ENCODE data around the gene PODXL2.
"Not testable (repeated sequence)": the region's sequence is repeated elsewhere in the genome, so short reads cannot be mapped to it uniquely, and the experiment has no call there.

Gene PODXL2

GRCh38 chr3:127604035-127604434 is 24.9 kb upstream of the PODXL2 start:
- TF ChIP-seq MAX (IDR thresholded peaks at IDR 0.05; ENCODE audit: low read depth, low read length): no peak
- no peak for TF ChIP-seq POLR2A (IDR thresholded peaks at IDR 0.05; ENCODE audit: extremely low read depth, insufficient read length)
- no peak for TF ChIP-seq CTCF (IDR thresholded peaks at IDR 0.05; ENCODE audit: low read depth, low read length)
- no peak for TF ChIP-seq MYC (IDR thresholded peaks at IDR 0.05; ENCODE audit: low read depth, low read length)
- DNase-seq (ENCODE audit: low read depth): no peak
- H3K4me3 ChIP-seq (ENCODE audit: low read depth, low read length): no peak overlapping the region

- no peak overlapping the region for H3K4me3 ChIP-seq (ENCODE audit: low read depth, low read length)
- DNase-seq (ENCODE audit: low read depth): no peak
- TF ChIP-seq POLR2A (IDR thresholded peaks at IDR 0.05; ENCODE audit: extremely low read depth, insufficient read length) (no peak), MYC (IDR thresholded peaks at IDR 0.05; ENCODE audit: low read depth, low read length) (no peak), MAX (IDR thresholded peaks at IDR 0.05; ENCODE audit: low read depth, low read length) (no peak), CTCF (IDR thresholded peaks at IDR 0.05; ENCODE audit: low read depth, low read length) (no peak)
These were observed 24.3 kb upstream of the PODXL2 start for GRCh38 chr3:127604546-127605165.

- not testable (repeated sequence) for H3K4me3 ChIP-seq (ENCODE audit: low read depth, low read length); DNase-seq (ENCODE audit: low read depth)
These were observed 23.4 kb upstream of the PODXL2 start for GRCh38 chr3:127605547-127605946.

GRCh38 chr3:127606086-127606805 is 22.7 kb upstream of the PODXL2 start:
- TF ChIP-seq MAX (IDR thresholded peaks at IDR 0.05; ENCODE audit: low read depth, low read length): no peak
- TF ChIP-seq CTCF (IDR thresholded peaks at IDR 0.05; ENCODE audit: low read depth, low read length): no peak
- TF ChIP-seq POLR2A (IDR thresholded peaks at IDR 0.05; ENCODE audit: extremely low read depth, insufficient read length): no peak
- TF ChIP-seq MYC (IDR thresholded peaks at IDR 0.05; ENCODE audit: low read depth, low read length): no peak
- no peak for DNase-seq (ENCODE audit: low read depth)

GRCh38 chr3:127606981-127607595 is 21.9 kb upstream of the PODXL2 start:
- TF ChIP-seq POLR2A (IDR thresholded peaks at IDR 0.05; ENCODE audit: extremely low read depth, insufficient read length): no peak
- TF ChIP-seq MYC (IDR thresholded peaks at IDR 0.05; ENCODE audit: low read depth, low read length): no peak
- no peak for TF ChIP-seq CTCF (IDR thresholded peaks at IDR 0.05; ENCODE audit: low read depth, low read length)
- no peak for TF ChIP-seq MAX (IDR thresholded peaks at IDR 0.05; ENCODE audit: low read depth, low read length)
- no peak for DNase-seq (ENCODE audit: low read depth)

More at GRCh38 chr3:127606086-127606805, 22.7 kb upstream of the PODXL2 start:
- no peak overlapping the region for H3K4me3 ChIP-seq (ENCODE audit: low read depth, low read length)

GRCh38 chr3:127607675-127608361 is 21.2 kb upstream of the PODXL2 start:
- DNase-seq (ENCODE audit: low read depth): no peak
- TF ChIP-seq CTCF (IDR thresholded peaks at IDR 0.05; ENCODE audit: low read depth, low read length): no peak
- TF ChIP-seq POLR2A (IDR thresholded peaks at IDR 0.05; ENCODE audit: extremely low read depth, insufficient read length): no peak
- no peak for TF ChIP-seq MYC (IDR thresholded peaks at IDR 0.05; ENCODE audit: low read depth, low read length)
- no peak for TF ChIP-seq MAX (IDR thresholded peaks at IDR 0.05; ENCODE audit: low read depth, low read length)
- no peak overlapping the region for H3K4me3 ChIP-seq (ENCODE audit: low read depth, low read length)

More at GRCh38 chr3:127606981-127607595, 21.9 kb upstream of the PODXL2 start:
- H3K4me3 ChIP-seq (ENCODE audit: low read depth, low read length): no peak overlapping the region
